ENCODE results near the gene TNFSF15.

The TNFSF15 gene

DNA sequence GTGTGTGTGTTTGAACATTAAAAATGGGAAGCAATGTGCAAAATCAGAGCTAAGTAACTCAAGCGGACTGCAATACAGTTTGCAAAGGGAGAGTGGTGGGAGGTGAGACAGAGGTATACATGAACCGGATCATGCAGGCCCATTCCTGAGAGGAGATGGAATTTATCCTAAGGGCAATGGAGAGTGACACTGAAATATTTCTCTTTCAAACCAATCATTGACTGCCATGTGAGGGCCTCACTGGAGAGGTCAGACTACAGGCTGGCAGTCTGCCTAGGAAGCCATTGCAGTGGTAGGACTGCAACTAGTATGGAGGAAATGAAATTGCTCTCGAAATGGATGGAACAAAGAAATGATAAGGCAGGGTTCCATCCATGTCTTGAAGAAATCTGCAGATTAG is 34.8 kb downstream of the TNFSF15 start:
- no peaks in the 10 kb centered on the region for H3K9me3 Mint-ChIP-seq
- intact Hi-C loops (cut with micrococcal nuclease) = no loop called here
- peaks cover 8% of the 10 kb centered on the region for H3K4me1 Mint-ChIP-seq (ENCODE audit: low read depth)
- H3K27ac Mint-ChIP-seq = no peak overlapping the region
- no peak overlapping the region for H3K4me3 Mint-ChIP-seq
- H3K27me3 Mint-ChIP-seq = peaks cover 2% of the 10 kb centered on the region
- no peaks in the 10 kb centered on the region for H3K36me3 Mint-ChIP-seq (ENCODE audit: low read depth)

DNA sequence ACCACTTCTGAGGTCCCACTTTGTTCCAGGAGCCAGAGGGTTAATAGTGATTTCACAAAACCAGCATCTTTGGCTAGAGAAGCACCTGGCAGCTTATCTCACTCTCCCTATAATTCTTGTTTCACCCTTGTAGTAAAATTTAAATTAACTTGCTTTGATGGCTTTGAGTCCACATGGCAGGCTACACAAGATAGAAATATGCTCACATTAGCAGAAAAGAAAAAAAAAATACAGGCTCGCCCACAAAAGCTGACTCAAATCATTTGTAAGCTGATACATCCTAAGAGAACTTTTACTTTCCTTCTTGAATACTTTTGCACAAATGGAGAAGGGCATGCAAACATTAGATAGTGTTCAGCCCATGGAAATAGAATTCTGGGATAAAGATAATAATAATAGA is 36.2 kb downstream of the TNFSF15 start:
- intact Hi-C loops (cut with micrococcal nuclease) = no loop called here
- Mint-ChIP-seq H3K27me3 (peaks cover 2% of the 10 kb centered on the region), H3K27ac (no peak overlapping the region), H3K36me3 (ENCODE audit: low read depth) (no peaks in the 10 kb centered on the region), H3K9me3 (no peaks in the 10 kb centered on the region), H3K4me3 (no peak overlapping the region), H3K4me1 (ENCODE audit: low read depth) (peaks cover 8% of the 10 kb centered on the region)

DNA sequence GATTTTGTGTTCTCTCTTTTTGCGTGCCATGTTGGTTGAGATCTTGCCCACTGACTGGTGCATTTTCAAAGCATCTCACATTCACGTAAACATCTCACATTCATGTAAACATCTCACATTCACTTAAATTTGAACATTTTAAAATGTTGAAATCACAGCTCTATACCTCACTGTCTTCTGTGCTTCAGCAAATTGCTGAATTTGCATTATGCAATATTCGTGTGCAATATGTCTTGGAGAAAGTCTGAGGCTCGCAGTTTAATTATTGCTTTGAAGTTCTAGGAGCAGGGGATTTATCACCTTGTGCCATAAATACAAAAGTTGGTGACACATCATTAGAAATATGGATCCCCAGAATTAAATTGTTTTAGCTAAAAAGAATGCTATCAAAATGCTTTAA is 42.6 kb downstream of the TNFSF15 start:
- Mint-ChIP-seq H3K4me1 (ENCODE audit: low read depth) (no peaks in the 10 kb centered on the region), H3K27me3 (peaks cover 2% of the 10 kb centered on the region), H3K9me3 (no peaks in the 10 kb centered on the region), H3K27ac (no peak overlapping the region), H3K4me3 (no peak overlapping the region), H3K36me3 (ENCODE audit: low read depth) (no peaks in the 10 kb centered on the region)
- intact Hi-C loops (cut with micrococcal nuclease) = no loop called here

DNA sequence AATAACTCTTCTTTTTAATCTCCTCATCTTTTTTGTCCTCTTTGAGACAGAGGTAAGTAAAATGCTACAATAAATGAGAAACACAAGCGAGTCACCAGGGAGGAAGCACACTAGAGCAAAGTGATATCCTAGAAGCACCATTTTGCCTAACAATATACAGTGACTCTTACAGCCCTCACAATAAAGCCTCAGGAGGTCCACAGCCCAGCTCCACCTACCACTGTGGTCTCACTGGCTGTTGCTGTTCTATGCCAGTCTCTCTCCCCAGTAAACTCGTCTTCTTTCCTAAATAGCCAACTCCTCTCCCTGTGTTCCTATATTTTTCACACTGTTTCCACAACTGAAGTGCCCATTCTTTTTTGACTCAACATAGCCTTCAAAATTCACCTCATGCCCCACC is 44.3 kb downstream of the TNFSF15 start:
- Mint-ChIP-seq H3K4me3 (no peak overlapping the region), H3K4me1 (ENCODE audit: low read depth) (no peaks in the 10 kb centered on the region), H3K27me3 (peaks cover 5% of the 10 kb centered on the region), H3K9me3 (no peaks in the 10 kb centered on the region), H3K36me3 (ENCODE audit: low read depth) (no peaks in the 10 kb centered on the region), H3K27ac (no peak overlapping the region)
- intact Hi-C loops (cut with micrococcal nuclease) = no loop called here

DNA sequence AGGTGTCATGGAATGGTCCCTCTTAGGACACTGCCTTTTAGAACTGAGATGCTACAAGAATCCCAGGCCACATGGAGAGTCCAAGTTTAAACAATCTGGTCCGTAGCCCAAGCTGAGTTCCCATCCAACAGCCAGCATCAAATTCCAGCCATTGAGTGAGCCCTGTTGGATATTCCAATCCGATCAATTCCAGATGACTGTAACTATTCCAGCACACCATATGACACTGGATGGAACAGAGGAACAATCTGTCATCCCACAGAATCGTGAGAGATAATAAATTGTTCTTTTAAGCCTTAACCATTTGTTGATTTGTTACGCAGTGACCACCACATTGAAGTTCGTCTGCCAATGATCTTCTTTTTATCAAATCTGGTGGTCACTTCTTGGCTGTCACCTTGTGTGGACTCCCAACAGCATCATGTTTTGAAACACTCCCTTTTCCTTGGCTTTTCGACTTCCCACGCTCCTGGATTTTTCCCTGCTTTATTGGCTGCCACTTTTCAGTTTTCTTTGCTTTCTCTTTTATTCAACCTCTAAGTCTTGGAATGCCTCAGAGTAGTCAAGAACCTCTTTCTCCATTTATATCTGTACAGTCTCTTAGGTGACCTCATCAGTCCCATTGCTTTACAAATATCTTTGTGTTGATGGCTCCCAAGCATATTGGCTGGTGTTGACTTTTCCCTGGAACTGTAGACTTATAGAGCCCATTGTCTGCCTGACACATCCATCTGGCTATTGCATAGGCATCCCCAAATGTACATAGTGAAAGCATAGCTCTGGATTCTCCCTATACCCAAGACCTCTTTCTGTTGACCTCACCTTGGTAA is 46.1 kb downstream of the TNFSF15 start:
- peaks cover 11% of the 10 kb centered on the region for H3K27me3 Mint-ChIP-seq
- H3K4me3 Mint-ChIP-seq = no peak overlapping the region
- H3K27ac Mint-ChIP-seq = no peak overlapping the region
- no peaks in the 10 kb centered on the region for H3K36me3 Mint-ChIP-seq (ENCODE audit: low read depth)
- H3K4me1 Mint-ChIP-seq (ENCODE audit: low read depth) = peaks cover 10% of the 10 kb centered on the region
- H3K9me3 Mint-ChIP-seq = no peaks in the 10 kb centered on the region
- intact Hi-C loops (cut with micrococcal nuclease) = no loop called here

DNA sequence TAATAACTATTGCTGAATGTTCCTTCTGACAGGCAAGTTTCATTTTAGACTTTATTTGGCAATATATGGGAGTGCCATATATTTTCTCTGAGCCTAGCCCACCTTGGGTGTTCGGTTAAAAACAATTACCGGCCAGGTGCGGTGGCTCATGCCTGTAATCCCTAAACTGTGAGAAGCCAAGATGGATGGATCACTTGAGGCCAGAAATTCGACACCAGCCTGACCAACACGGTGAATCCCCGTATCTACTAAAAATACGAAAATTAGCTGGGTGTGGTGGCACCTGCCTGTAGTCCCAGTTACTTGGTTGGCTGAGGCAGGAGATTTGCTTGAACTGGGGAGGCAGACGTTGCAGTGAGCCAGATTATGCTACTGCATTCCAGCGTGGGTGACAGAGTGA is 47.9 kb downstream of the TNFSF15 start:
- no peaks in the 10 kb centered on the region for H3K9me3 Mint-ChIP-seq
- no peak overlapping the region for H3K27ac Mint-ChIP-seq
- intact Hi-C loops (cut with micrococcal nuclease) = no loop called here
- peaks cover 18% of the 10 kb centered on the region for H3K4me1 Mint-ChIP-seq (ENCODE audit: low read depth)
- peaks cover 11% of the 10 kb centered on the region for H3K27me3 Mint-ChIP-seq
- no peaks in the 10 kb centered on the region for H3K36me3 Mint-ChIP-seq (ENCODE audit: low read depth)
- no peak overlapping the region for H3K4me3 Mint-ChIP-seq

DNA sequence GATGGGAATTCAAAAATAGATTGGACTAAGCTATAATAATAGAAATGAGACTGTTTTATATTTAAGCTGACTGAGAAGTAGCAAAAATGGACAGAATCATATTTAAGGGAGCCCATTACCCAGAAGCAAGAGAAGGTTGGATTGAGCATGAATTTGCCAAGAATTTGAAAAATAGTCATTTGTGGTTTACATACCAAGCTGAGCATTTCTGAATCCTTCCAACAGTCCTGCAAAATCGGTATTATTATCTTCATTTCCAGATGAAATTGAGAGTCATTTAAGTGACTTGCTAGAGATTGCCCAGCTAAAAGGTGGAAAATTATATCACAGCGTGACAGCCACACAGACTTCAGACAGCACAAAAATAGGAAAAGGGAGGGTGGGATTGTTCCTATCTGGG is 48.4 kb downstream of the TNFSF15 start:
- Mint-ChIP-seq H3K27me3 (peaks cover 11% of the 10 kb centered on the region), H3K4me1 (ENCODE audit: low read depth) (peaks cover 18% of the 10 kb centered on the region), H3K27ac (no peak overlapping the region), H3K4me3 (no peak overlapping the region), H3K36me3 (ENCODE audit: low read depth) (no peaks in the 10 kb centered on the region), H3K9me3 (no peaks in the 10 kb centered on the region)
- intact Hi-C loops (cut with micrococcal nuclease) = no loop called here

DNA sequence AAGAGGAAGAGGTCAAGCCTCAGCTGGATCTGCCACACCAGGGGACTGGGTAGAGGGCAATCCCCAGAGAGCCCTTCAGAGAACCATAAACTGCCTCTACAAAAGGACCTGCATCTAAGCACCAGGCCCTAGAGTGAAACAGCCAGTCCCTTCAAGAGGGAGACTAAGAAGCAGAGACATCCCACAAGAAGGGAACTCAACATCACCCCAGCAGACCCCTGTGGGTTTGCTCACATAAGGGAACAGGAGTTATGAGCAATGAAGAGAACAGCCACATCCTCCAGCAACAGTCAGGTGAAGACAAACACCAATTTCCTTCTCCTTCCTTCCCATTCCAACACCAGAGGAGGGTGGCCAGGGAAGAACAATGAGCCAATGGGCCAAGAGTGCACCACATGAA is 48.9 kb downstream of the TNFSF15 start:
- Mint-ChIP-seq H3K36me3 (ENCODE audit: low read depth) (no peaks in the 10 kb centered on the region), H3K4me3 (no peak overlapping the region), H3K27me3 (peaks cover 11% of the 10 kb centered on the region), H3K27ac (no peak overlapping the region), H3K4me1 (ENCODE audit: low read depth) (peaks cover 18% of the 10 kb centered on the region), H3K9me3 (no peaks in the 10 kb centered on the region)
- intact Hi-C loops (cut with micrococcal nuclease) = no loop called here

DNA sequence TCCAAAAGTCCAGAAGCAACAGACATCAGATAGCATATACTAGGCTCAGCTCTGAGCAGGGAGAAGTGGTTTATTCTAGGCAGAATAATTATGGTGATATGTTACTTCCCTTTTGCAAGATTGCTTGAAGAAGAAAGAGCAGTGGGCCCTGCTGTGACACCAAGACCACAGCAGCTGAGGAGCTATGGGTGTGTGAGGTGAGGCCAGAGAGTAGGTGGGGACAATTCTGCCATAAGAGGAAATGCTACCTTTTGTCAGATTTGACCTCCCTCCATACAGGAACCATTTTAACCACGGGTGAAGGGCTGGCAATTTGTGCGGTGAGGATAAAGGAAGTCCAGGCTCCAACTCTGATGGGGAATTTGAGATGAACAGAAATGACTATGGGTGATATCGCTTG is 51.3 kb downstream of the TNFSF15 start:
- peaks cover 11% of the 10 kb centered on the region for H3K27me3 Mint-ChIP-seq
- intact Hi-C loops (cut with micrococcal nuclease) = no loop called here
- peak overlapping the region; percentile 38 for H3K27ac Mint-ChIP-seq
- no peak overlapping the region for H3K4me3 Mint-ChIP-seq
- peaks cover 18% of the 10 kb centered on the region for H3K4me1 Mint-ChIP-seq (ENCODE audit: low read depth)
- no peaks in the 10 kb centered on the region for H3K36me3 Mint-ChIP-seq (ENCODE audit: low read depth)
- H3K9me3 Mint-ChIP-seq = no peaks in the 10 kb centered on the region

DNA sequence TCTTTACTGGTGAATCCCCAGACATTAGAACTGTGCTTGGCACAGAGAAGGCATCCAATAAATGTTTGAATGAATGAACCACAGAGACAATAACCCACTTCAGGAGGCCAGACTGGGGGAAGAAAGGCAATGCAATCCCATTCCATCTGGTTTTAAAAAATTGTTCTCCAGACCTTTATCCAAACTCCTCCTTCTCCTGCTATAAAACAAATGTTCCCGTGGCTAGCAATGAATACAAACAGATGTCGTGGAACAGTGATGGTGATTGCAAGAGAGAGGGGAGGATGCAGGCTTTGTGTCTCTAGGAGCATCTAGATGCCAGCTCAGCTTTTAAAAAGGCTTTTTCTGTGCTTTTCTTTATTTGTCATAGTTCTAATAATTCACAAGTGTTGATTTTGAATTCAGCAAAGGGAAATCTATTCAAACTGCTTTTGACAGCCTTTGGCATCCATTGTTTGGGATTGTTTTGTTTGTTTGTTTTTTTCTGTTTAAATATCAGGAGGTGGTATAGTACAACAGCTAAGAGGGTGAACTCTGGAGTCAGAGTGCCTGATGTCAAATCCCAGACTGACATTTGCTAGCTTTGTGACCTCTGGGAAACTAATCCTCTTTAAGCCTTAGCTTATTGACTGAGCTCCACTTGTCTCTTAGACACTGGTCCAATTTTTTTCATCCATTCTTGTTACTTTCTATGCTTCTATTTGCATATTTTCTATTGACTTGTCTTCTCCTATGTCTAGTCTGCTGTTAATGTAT is 59.1 kb downstream of the TNFSF15 start:
- intact Hi-C loops (cut with micrococcal nuclease) = no loop called here
- H3K36me3 Mint-ChIP-seq (ENCODE audit: low read depth) = no peaks in the 10 kb centered on the region
- H3K27ac Mint-ChIP-seq = no peak overlapping the region
- H3K4me3 Mint-ChIP-seq = no peak overlapping the region
- peaks cover 6% of the 10 kb centered on the region for H3K27me3 Mint-ChIP-seq
- H3K4me1 Mint-ChIP-seq (ENCODE audit: low read depth) = peaks cover 17% of the 10 kb centered on the region
- no peaks in the 10 kb centered on the region for H3K9me3 Mint-ChIP-seq

DNA sequence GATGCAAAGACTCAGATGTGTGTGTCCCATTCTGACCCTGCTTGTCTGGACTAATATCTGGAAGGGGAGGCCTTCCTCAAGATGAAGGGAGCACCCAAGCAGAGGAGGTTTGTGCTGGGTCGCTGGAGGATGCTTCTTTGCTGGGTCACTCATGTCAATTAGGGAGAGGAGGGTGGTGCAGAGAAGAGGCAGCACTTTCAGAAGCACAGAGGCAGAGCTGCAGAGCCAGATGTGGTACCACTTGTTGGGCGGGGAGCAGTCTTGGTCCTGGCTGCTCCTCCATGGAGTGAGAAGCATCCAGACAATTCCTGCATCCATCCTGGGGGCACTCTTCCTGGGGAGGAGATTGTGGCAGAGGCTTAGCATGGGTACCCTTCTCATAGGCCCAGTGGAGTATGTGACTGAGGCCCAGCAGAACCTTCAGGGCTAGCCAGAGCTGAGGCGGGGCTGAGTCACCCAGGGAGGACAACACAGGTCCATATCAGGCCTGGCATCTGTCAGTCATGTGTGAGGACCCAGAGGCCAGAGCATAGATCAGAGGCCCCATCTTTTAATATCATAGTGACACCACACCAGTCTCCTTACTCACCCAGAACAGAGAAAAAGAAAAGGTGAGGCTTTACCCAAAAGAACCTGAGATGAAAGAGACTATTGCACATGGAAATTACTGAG is 59.8 kb downstream of the TNFSF15 start:
- intact Hi-C loops (cut with micrococcal nuclease) = no loop called here
- H3K4me1 Mint-ChIP-seq (ENCODE audit: low read depth) = peaks cover 17% of the 10 kb centered on the region
- no peaks in the 10 kb centered on the region for H3K9me3 Mint-ChIP-seq
- H3K36me3 Mint-ChIP-seq (ENCODE audit: low read depth) = no peaks in the 10 kb centered on the region
- peaks cover 6% of the 10 kb centered on the region for H3K27me3 Mint-ChIP-seq
- H3K27ac Mint-ChIP-seq = no peak overlapping the region
- no peak overlapping the region for H3K4me3 Mint-ChIP-seq

DNA sequence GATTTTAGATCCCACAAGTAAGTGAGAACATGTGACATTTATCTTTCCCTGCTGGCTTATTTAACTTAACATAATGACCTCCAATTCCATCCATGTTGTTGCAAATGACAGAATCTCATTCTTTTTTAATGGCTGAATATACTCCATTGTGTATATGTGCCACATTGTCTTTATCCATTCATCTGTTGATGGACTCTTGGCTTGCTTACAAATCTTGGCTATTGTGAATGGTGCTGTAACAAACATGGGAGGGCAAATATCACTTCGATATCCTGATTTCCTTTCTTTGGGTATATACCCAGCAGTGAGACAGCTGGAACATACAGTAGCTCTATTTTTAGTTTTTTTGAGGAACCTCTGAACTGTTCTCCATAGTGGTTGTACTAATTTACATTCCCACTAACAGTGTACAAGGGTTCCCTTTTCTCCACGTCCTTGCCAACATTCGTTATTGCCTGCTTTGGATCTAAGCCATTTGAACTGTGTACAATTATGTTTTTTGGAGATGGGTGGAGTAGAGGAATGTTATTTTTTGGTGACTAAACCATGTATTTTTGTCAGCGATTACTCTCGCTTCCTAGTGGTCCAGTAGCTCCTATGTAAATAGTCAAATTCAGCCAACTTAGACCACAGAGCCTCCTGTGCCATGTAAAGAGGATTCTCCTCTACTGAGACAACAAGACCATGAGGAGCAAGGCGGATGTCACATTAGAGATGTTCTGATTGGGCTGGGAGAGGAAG is 60.6 kb downstream of the TNFSF15 start:
- H3K27me3 Mint-ChIP-seq = peaks cover 9% of the 10 kb centered on the region
- H3K36me3 Mint-ChIP-seq (ENCODE audit: low read depth) = no peaks in the 10 kb centered on the region
- peaks cover 17% of the 10 kb centered on the region for H3K4me1 Mint-ChIP-seq (ENCODE audit: low read depth)
- H3K27ac Mint-ChIP-seq = no peak overlapping the region
- no peaks in the 10 kb centered on the region for H3K9me3 Mint-ChIP-seq
- H3K4me3 Mint-ChIP-seq = no peak overlapping the region
- intact Hi-C loops (cut with micrococcal nuclease) = no loop called here

DNA sequence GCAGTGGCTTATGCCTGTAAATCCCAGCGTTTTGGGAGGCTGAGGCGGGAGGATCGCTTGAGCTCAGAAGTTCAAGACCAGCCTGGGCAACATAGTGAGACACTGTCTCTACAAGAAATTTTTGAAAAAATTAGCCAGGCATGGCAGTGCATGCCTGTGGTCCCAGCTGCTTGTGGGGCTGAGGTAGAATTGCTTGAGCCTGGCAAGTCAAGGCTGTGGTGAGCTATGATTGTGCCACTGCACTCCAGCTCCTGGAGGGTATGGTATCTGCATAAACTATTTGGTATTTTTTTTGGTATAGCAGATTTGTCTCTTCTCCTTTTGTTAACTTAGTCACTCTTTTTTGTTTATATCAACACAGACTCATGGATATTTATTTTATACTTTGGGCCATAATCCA is 62.4 kb downstream of the TNFSF15 start:
- H3K9me3 Mint-ChIP-seq = no peaks in the 10 kb centered on the region
- H3K36me3 Mint-ChIP-seq (ENCODE audit: low read depth) = no peaks in the 10 kb centered on the region
- no peak overlapping the region for H3K4me3 Mint-ChIP-seq
- H3K27me3 Mint-ChIP-seq = peaks cover 9% of the 10 kb centered on the region
- no peak overlapping the region for H3K27ac Mint-ChIP-seq
- H3K4me1 Mint-ChIP-seq (ENCODE audit: low read depth) = peaks cover 22% of the 10 kb centered on the region
- intact Hi-C loops (cut with micrococcal nuclease) = no loop called here

DNA sequence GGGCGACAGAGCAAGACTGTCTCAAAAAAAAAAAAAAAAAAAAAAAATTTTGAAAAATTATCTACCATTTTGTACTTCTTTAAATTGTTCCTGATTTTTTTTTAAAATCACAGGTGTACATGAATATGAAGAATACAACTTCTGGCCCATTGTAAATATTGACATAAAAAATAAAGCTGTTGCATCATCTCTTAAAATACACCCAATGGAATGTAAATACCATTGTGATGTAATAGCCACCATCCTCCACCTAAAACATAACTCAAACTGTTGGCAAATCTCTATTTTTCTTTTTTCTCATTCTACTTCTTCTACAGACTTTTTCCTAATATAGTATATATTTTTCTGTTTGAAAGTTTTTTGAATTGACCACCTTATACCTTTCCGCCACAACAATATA is 62.9 kb downstream of the TNFSF15 start:
- intact Hi-C loops (cut with micrococcal nuclease) = no loop called here
- peaks cover 9% of the 10 kb centered on the region for H3K27me3 Mint-ChIP-seq
- H3K4me1 Mint-ChIP-seq (ENCODE audit: low read depth) = peaks cover 22% of the 10 kb centered on the region
- no peak overlapping the region for H3K27ac Mint-ChIP-seq
- H3K9me3 Mint-ChIP-seq = no peaks in the 10 kb centered on the region
- no peak overlapping the region for H3K4me3 Mint-ChIP-seq
- H3K36me3 Mint-ChIP-seq (ENCODE audit: low read depth) = no peaks in the 10 kb centered on the region
